Upper lobe of left lung (tissue), 6 donors: Measurements from ENCODE around the gene TBC1D14. TPM values are rescaled to one million over a fixed set of nuclear protein-coding genes. Genes with fewer than 3 reads are reported as not detected.

Experiments
- ATAC-seq, 2 donors: fragments of 200-7000 bp; cut with Tn5 transposase; one replicate each; pipeline ENCODE4 v1.9.1; 2022; ENCODE audit warnings: mild to moderate bottlenecking in 2 of 2, moderate library complexity in 2 of 2; ENCODE audit not compliant: low FRiP score in 2 of 2
- DNase-seq, 2 donors: peaks; one replicate each; pipeline ENCODE4 v3.0.0-alpha.2; 2019 to 2020
- H3K27ac ChIP-seq, 4 donors: fragments of 200-600 bp; sonication (generic); one replicate each; pipeline ENCODE4 v1.5.1; 2016 to 2019
- H3K27me3 ChIP-seq, 4 donors: fragments of 200-600 bp; sonication (generic); one replicate each; pipeline ENCODE4 v1.5.1; 2017 to 2019
- H3K36me3 ChIP-seq, 4 donors: fragments of 200-600 bp; sonication (generic); one replicate each; pipeline ENCODE4 v1.5.1; 2016 to 2019
- H3K4me1 ChIP-seq, 4 donors: fragments of 200-600 bp; sonication (generic); one replicate each; pipeline ENCODE4 v1.5.1; 2018 to 2019
- H3K4me3 ChIP-seq, 4 donors: fragments of 200-600 bp; sonication (generic); one replicate each; pipeline ENCODE4 v1.5.1; 2017 to 2019; ENCODE audit warnings: mild to moderate bottlenecking in 2 of 4, moderate library complexity in 1 of 4
- H3K9me3 ChIP-seq, 4 donors: fragments of 200-600 bp; sonication (generic); one replicate each; pipeline ENCODE4 v1.5.1; 2018 to 2019
- CTCF ChIP-seq, 6 experiments: fragments of 450-650 bp in 4 of 6; fragments of 200-600 bp in 2 of 6; sonication (generic) in 2 of 6; IDR thresholded peaks; one replicate each; pipeline ENCODE4 v1.5.1; 2016 to 2019; ENCODE audit warnings: antibody characterized with exemption in 6 of 6
- EP300 ChIP-seq, 4 donors: sonication (generic); formaldehyde crosslinking; IDR thresholded peaks; one replicate each; pipeline ENCODE4 v1.5.1; 2017; ENCODE audit warnings: antibody characterized with exemption in 4 of 4, control low read depth in 2 of 4
- POLR2A ChIP-seq, 4 donors: fragments of 450-650 bp; IDR thresholded peaks; one replicate each; pipeline ENCODE4 v1.5.1; 2016 to 2017; ENCODE audit warnings: antibody characterized with exemption in 4 of 4, mild to moderate bottlenecking in 2 of 4
- POLR2AphosphoS5 ChIP-seq, 2 donors: sonication (generic); formaldehyde crosslinking; IDR thresholded peaks; one replicate each; pipeline ENCODE4 v1.5.1; 2017; ENCODE audit warnings: antibody characterized with exemption in 2 of 2
- WGBS, 2 donors: methylation state at CpG; one replicate each; pipeline ENCODE4 v1.1.5; 2017 to 2018; 5-methylcytosine and 5-hydroxymethylcytosine counted together
- total RNA-seq, 6 donors: library from RNA; depleted of rRNA in 4 of 6; stranded (reverse); fragments of >200 nt in 4 of 6; gene quantifications; one replicate each; pipeline versions ENCODE4 v1.1.0 to v1.2.1, GENCODE V29; 2016 to 2021
- donor health status: DM: no; HTN: no; CAD: no; lungs with moderate emphysema.
- donor health status: DM: no; HTN: yes; CAD: no; lungs with severe emphysema.

Gene TBC1D14
- total RNA-seq, 6 donors from 2014 or later: 47.7 to 61.8 (median 57.8) TPM

- peak; percentile 66 to 98 (median 94) for TF ChIP-seq POLR2A (IDR thresholded peaks at IDR 0.05)
- TF ChIP-seq CTCF (IDR thresholded peaks at IDR 0.05): peak in 4 of 6 experiments; percentile 9 to 22 (median 14)
- TF ChIP-seq EP300 (IDR thresholded peaks at IDR 0.05): peak in 1 of 4 donors; percentile 71
- peak; percentile 97 to 100 for TF ChIP-seq POLR2AphosphoS5 (IDR thresholded peaks at IDR 0.05)
- H3K4me1 ChIP-seq: peaks cover 18 to 34% (median 24%) of the 10 kb centered on the region in 4 donors
- peak; percentile 98 to 99 for ATAC-seq
- peak; percentile 93 to 99 for DNase-seq
- no peaks in the 10 kb centered on the region for H3K27me3 ChIP-seq
- peak within 1 kb of the TSS; percentile 73 to 100 (median 97) for H3K4me3 ChIP-seq
- H3K36me3 ChIP-seq: peaks cover 2 to 25% (median 14%) of the 10 kb centered on the region in 4 donors
- peak within 1 kb of the TSS; percentile 91 to 97 (median 92) for H3K27ac ChIP-seq
- H3K9me3 ChIP-seq: no peaks in the 10 kb centered on the region
- 0% methylated on average over 17 to 37 of the region's 81 CpGs for WGBS, 2 donors
Measured at GRCh38 chr4:7067452-7068278, 158.0 kb downstream of the TBC1D14 start, which contains the start of gene GRPEL1. TSS of gene GRPEL1 (minus strand) at chr4:7068064. CDS start at chr4:7068032, 32 bp downstream.

- WGBS, 2 donors: 1% methylated on average over 27 to 45 of the region's 50 CpGs
- Histone ChIP-seq H3K4me1 (peaks cover 18 to 34% (median 24%) of the 10 kb centered on the region in 4 donors), H3K27ac (peak overlapping the region; percentile 91 to 97 (median 92)), H3K9me3 (no peaks in the 10 kb centered on the region), H3K27me3 (no peaks in the 10 kb centered on the region), H3K4me3 (peak overlapping the region; percentile 70 to 100 (median 84)), H3K36me3 (peaks cover 0 to 19% (median 7%) of the 10 kb centered on the region in 4 donors)
- ATAC-seq (no peak), DNase-seq (peak in 1 of 2 donors; percentile 100)
- TF ChIP-seq POLR2A (IDR thresholded peaks at IDR 0.05): peak in 2 of 4 donors; percentile 25 to 73
- no peak for TF ChIP-seq EP300 (IDR thresholded peaks at IDR 0.05)
- TF ChIP-seq CTCF (IDR thresholded peaks at IDR 0.05): no peak
- no peak for TF ChIP-seq POLR2AphosphoS5 (IDR thresholded peaks at IDR 0.05)
Measured at GRCh38 chr4:7068279-7068842, 158.7 kb downstream of the TBC1D14 start.

GRCh38 chr4:7068883-7069282 is 159.3 kb downstream of the TBC1D14 start:
- DNase-seq (peak in 1 of 2 donors; percentile 82), ATAC-seq (no peak)
- TF ChIP-seq POLR2AphosphoS5 (IDR thresholded peaks at IDR 0.05): no peak
- TF ChIP-seq CTCF (IDR thresholded peaks at IDR 0.05): no peak
- TF ChIP-seq POLR2A (IDR thresholded peaks at IDR 0.05): no peak
- TF ChIP-seq EP300 (IDR thresholded peaks at IDR 0.05): no peak
- H3K36me3 ChIP-seq: peaks cover 0 to 13% (median 2%) of the 10 kb centered on the region in 4 donors
- no peaks in the 10 kb centered on the region for H3K27me3 ChIP-seq
- H3K4me1 ChIP-seq: peaks cover 18 to 34% (median 24%) of the 10 kb centered on the region in 4 donors
- whole genome bisulfite sequencing, 2 donors: 12 to 18% methylated on average over 10 to 19 of the region's 20 CpGs
- H3K9me3 ChIP-seq: no peaks in the 10 kb centered on the region
- peak overlapping the region in 3 of 4 donors; percentile 73 to 100 (median 96) for H3K4me3 ChIP-seq
- peak overlapping the region in 3 of 4 donors; percentile 91 to 97 (median 92) for H3K27ac ChIP-seq

GRCh38 chr4:7070729-7071511 is 161.3 kb downstream of the TBC1D14 start:
- no peaks in the 10 kb centered on the region for H3K9me3 ChIP-seq
- H3K4me1 ChIP-seq: peaks cover 13 to 22% (median 20%) of the 10 kb centered on the region in 4 donors
- no peak overlapping the region for H3K27ac ChIP-seq
- H3K27me3 ChIP-seq: no peaks in the 10 kb centered on the region
- H3K36me3 ChIP-seq: no peaks in the 10 kb centered on the region
- DNase-seq (peak in 1 of 2 donors; percentile 92), ATAC-seq (peak; percentile 48 to 79)
- WGBS, 2 donors: 39 to 42% methylated on average over 20 to 23 of the region's 23 CpGs
- H3K4me3 ChIP-seq: no peak overlapping the region
- no peak for TF ChIP-seq EP300 (IDR thresholded peaks at IDR 0.05)
- TF ChIP-seq POLR2A (IDR thresholded peaks at IDR 0.05): no peak
- no peak for TF ChIP-seq POLR2AphosphoS5 (IDR thresholded peaks at IDR 0.05)
- peak; percentile 98 to 99 (median 99) for TF ChIP-seq CTCF (IDR thresholded peaks at IDR 0.05)
